ENCODE data around the gene MED13L.

DNA sequence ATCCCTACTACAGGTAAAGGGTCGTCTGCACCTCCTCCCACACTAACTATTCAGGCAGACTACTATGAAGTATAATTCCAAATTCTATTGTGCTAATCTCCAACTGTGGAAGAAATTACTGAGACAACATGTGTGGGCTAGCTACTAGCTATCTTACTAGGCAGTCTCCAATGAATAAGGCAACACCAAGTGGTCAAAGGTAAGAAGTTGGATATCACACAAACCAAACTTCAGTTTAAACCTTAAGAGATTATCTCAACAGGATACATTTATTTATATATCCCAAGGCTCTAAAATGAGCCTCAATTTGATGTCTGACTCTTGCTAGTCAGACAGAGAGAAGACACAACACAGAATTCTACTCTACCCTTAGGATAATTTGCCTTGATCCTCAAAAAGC, 14.1 kb downstream of the MED13L start:
- TF ChIP-seq, protein P1, sequence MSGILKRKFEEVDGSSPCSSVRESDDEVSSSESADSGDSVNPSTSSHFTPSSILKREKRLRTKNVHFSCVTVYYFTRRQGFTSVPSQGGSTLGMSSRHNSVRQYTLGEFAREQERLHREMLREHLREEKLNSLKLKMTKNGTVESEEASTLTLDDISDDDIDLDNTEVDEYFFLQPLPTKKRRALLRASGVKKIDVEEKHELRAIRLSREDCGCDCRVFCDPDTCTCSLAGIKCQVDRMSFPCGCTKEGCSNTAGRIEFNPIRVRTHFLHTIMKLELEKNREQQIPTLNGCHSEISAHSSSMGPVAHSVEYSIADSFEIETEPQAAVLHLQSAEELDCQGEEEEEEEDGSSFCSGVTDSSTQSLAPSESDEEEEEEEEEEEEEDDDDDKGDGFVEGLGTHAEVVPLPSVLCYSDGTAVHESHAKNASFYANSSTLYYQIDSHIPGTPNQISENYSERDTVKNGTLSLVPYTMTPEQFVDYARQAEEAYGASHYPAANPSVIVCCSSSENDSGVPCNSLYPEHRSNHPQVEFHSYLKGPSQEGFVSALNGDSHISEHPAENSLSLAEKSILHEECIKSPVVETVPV (CRISPR knock-in tag; IDR thresholded peaks at IDR 0.05): no peak
- TF ChIP-seq, protein P2, sequence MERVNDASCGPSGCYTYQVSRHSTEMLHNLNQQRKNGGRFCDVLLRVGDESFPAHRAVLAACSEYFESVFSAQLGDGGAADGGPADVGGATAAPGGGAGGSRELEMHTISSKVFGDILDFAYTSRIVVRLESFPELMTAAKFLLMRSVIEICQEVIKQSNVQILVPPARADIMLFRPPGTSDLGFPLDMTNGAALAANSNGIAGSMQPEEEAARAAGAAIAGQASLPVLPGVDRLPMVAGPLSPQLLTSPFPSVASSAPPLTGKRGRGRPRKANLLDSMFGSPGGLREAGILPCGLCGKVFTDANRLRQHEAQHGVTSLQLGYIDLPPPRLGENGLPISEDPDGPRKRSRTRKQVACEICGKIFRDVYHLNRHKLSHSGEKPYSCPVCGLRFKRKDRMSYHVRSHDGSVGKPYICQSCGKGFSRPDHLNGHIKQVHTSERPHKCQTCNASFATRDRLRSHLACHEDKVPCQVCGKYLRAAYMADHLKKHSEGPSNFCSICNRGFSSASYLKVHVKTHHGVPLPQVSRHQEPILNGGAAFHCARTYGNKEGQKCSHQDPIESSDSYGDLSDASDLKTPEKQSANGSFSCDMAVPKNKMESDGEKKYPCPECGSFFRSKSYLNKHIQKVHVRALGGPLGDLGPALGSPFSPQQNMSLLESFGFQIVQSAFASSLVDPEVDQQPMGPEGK (CRISPR knock-in tag; IDR thresholded peaks at IDR 0.05; ENCODE audit: borderline replicate concordance): no peak
- TF ChIP-seq SNAI2 (CRISPR knock-in tag; IDR thresholded peaks at IDR 0.05): no peak
